Bone marrow (tissue), 2 donors: ENCODE results near the gene DNAAF3.

Experiments used
- DNase-seq, 2 donors: peaks; one replicate each; lab custom pipeline; 2025; lab: John Stamatoyannopoulos, UW

The DNAAF3 gene

GRCh38 chr19:55153652-55154264 lies 12.7 kb downstream of the DNAAF3 start:
- DNase-seq, result no peak

GRCh38 chr19:55152017-55152416 lies 14.4 kb downstream of the DNAAF3 start:
- DNase-seq, result no peak

DNA sequence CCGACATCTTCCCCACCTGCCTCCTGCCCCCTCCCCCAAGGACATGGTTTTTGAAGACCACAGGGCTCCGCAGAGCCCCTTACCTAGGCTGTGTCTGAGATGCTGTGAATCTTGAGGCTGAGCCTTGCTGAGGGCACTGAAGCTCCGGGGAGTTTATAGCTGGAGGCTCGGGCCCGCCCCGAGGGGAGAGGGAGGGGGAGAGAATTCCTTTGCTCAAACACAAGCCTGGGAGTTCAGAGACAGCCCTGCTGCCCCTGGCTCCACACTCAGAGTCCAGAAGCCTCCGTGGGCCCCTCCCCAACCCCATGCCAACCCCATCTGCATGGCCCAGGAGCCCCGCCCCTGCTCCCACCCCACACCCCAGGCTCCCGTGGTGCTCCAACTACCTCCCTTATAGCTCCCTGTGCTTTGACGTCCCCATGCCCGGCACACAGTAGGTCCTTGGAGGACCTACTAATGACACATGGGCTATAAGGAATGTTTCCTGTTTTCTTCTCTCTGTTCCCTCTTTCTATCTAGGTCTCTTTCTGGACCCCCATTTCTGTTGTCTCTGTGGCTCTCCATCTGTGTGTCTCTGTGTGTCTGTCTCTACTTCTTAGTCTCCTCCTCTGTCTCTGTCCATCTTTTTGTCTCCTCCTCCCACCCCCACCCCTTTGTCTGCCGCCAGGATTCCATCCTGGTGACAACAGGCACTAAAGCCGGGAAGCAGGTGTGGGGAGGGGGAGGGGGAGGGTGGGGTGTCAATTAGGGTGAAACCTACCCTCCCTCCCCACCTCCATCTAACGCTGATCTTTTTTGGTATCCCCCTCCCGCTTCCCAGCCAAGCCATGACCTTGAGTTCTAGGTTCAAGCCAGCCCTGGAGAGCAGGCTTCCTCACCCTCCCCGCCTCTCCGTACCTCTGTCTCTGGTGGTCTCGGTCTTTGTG lies 17.1 kb downstream of the DNAAF3 start, which contains the start of gene TNNT1:
TSS of gene TNNT1 (minus strand) at position 129 of the 926 bp plus-strand sequence. CDS start 2,049 bp downstream, outside the sequence.
- no peak for DNase-seq

DNA sequence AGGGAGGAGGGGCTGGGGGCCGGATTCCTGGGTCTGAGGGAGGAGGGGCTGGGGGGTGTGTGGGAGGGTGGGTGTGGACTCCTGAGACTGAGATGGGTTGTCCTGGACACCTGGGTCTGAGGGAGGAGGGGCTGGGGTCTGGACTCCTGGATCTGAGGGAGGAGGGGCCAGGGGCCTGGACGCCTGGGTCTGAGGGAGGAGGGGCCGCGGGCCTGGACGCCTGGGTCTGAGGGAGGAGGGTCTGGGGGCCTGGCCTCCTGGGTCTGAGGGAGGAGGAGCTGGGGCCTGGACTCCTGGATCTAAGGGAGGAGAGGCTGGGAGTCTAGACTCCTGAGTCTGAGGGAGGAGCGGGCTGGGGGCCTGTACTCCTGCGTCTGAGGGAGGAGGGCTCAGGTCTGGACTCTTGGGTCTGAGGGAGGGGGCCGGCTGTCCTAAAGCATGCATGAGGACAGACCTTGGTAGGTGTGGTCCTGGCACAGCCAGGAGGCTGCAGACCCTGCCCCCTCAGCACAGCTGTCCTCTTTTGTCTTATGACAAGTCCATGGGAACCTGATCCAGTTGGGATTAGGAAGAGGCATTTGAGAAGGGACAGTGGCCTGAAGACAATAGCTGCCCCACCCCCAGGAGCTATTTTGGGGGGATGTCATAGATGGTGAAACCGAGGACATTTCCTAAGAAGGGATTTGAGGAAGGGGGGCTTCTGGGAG lies 18.7 kb downstream of the DNAAF3 start:
- DNase-seq, result no peak

DNA sequence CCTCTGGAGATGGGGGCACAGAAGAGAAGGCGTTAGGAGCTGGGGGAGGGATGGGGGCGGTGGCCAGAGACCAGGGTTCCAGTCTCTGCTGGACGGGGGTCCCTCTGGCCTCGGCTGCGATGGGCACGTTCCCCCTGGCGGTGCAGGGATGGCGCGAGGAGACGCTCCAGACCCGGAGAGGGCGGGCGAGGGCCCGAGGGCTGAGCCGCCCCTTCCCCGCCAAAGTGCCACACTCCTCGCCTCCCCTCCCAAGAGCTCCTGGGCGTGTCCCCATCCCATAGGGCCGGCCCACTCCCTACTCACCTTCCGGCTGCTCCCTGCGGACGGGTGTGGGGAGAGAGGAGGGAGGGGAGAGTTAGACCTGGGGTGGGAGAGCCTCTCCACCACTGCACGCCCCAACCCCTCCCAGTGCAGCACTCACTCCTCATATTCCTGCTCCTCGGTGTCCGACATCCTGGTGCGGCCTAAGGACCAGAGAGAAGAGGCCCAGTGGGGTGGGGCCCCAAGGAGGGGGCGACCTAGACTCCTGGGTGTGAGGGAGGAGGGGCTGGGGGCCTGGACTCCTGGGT lies 19.6 kb downstream of the DNAAF3 start:
- no peak for DNase-seq

GRCh38 chr19:55146078-55146704 lies 20.2 kb downstream of the DNAAF3 start:
- DNase-seq, result no peak

DNA sequence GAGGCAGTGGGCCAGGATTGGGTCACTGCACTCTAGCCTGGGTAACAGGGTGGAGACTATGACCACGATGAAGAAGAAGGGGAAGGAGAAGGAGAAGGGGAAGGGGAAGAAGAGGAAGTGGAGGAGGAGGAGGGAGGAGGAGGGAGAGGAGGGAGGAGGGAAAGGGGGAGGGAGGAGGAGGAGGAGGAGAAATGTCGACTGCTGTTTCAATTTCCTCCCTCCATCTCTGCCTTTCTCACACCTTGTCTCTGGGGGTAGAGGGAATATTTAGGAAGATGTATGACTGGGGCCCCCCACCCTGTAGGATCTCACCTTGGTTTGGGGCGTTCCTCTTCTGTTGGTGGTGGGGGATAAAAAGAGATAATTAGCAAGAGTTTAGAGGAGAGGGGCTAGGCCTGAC lies 21.2 kb downstream of the DNAAF3 start:
- no peak for DNase-seq

DNA sequence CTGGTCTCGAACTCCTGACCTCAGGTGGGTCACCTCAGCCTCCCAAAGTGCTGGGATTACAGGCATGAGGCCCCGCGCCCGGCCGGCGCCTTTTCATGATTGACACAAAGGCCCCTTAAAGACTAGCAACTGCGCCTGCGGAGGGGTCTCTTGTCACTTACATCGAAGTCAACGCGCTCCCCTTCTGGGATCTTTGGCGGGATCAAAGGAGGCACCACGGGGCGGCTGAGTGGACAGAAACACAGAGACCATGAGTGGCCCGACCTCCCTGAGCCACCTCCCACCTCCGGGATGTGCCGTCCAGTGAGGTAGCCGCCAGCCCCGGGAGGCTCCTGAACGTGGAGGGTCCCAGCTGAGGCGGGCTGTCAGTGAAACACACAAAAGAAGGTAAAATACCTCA lies 24.7 kb downstream of the DNAAF3 start:
- DNase-seq, result no peak

DNA sequence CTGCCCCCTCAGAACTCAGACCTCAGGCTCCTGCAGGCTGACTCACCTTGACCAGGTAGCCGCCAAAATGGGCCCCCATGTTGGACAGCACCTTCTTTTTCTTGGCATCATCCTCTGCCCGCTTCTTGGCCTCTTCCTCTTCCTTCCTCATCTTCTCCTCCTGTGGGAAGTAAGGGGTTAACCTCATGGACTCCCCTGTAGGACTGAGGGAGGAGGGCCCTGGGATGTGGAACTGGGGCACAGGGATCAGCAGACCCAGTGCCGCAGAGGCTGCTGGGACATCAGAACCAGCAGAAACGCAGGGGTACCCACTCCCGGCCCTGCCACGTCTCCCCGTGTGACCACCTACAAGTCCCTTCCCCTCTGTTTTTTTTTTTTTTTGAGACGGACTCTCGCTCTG lies 28.5 kb downstream of the DNAAF3 start:
- no peak for DNase-seq

- DNase-seq, result no peak
Observed at GRCh38 chr19:55136399-55137102, 29.9 kb downstream of the DNAAF3 start.

GRCh38 chr19:55134736-55135135 lies 31.7 kb downstream of the DNAAF3 start:
- DNase-seq, result no peak

- no peak for DNase-seq
Observed at GRCh38 chr19:55133639-55134444, 32.6 kb downstream of the DNAAF3 start.

DNA sequence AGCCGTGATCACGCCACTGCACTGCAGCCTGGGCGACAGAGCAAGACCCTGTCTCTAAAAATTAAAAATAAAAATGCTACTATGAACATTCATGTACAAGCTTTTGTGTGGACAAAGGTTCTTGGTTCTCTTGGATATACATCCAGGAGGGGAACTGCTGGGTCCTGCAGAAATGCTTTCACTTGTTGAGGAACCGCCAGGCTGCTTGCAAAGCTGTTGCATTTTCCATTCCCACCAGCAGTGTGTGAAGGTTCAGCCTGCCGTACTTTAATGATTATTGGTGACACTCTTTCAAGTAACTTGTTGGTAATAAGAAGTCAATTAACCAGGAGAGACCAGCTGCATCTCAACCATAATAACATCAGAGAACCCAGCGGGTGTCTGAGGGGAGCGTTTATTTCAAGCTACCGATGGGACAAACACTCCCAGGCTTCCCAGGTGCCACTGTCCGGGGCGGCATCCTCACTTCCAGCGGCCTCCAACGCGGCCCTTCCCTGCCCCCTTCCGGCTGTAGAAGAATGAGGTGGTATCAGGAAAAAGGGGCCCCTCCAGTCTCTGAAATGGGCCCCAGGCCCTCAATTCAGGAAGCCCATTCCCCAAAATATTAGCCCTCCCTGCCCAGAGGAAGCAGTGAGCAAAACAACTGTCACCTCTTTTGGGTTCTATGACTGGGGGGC lies 33.8 kb downstream of the DNAAF3 start:
- no peak for DNase-seq

- no peak for DNase-seq
Observed at GRCh38 chr19:55131421-55131820, 35.0 kb downstream of the DNAAF3 start.

GRCh38 chr19:55119053-55119452 lies 47.4 kb downstream of the DNAAF3 start:
- no peak for DNase-seq

DNA sequence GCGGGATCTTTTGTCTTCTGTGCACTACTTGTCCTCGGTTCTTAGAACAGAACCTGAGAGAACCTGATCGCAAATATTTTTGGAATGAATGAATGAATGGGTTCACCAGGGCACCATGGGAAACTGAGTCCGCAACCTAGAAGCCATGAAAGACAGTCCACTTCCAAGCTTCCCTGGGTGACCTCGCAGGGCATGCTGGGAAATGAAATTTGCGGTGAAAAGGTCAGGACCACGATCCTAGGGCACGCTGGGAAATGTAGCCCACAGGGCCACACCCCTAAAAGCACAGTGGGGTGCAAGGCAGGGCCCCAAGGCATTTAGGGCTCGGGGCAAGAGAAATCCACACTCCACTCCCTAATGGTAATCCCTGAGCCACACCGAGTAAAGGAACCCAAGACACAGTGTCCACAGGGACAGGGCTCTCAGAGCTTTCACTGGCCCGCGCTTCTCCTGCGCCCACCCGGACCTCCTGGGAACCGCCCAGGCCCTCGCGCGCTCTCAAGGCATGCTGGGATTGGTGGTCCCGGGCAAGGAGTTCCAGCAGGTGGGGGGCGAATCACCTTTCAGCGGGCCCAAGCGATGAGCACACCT lies 47.9 kb downstream of the DNAAF3 start:
- DNase-seq, result no peak

- DNase-seq, result peak; percentile 68 to 96
Observed at GRCh38 chr19:55117663-55118391, 48.6 kb downstream of the DNAAF3 start.

DNA sequence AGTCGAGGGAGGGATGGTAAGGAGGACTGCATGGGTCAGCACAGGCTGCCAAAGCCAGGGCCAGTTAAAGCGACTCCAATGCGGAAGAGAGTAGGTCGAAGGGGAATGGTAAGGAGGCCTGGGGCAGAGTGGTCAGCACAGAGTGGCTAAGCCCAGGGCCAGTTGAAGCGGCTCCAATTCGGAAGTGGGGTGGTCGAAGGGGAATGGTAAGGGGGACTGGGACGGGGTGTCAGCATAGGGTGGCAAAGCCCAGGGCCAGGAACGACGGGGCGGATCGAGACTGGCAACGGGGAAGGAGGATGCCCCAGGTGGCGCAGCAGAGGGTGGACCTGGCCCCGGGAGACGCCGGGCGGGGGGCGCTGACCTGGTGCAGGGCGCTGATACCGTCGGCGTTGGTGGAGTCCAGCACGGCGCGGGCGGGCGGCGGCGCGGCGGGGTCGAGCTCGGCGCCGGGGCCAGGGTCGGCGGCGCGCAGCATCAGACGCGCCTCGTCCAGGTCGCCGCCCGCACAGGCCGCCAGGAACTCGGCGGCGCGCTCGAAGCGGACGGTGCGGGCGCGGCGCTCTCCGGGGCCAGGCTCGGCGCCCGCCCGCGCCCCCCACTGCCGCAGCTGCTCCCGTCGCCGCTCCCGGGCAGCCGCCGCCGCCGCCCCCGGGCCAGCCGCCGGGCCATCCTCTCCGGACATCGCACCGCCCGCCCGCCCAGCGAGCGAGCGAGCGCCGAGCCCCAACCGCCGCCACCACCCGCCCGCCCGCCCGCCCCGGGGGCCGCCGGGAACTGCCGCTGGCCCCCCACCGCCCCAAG lies 49.4 kb downstream of the DNAAF3 start, which contains the start of gene PPP1R12C:
TSS of gene PPP1R12C (minus strand) at position 779 of the 804 bp plus-strand sequence. CDS start at position 685, 94 bp downstream.
- no peak for DNase-seq
